K562 (cell line): Measurements from ENCODE around the gene CEP89. TPM values are rescaled to one million over a fixed set of nuclear protein-coding genes. Genes with fewer than 3 reads are reported as not detected.

Experiments used
- ATAC-seq: fragments of 200-7000 bp; cut with Tn5 transposase; 3 replicates; pipeline ENCODE4 v1.9.1; 2020; ENCODE audit warnings: moderate library complexity
- BruUV-seq: library from RNA; stranded (reverse); fragments of 400-500 nt; replicated peaks from 2 replicates; lab custom pipeline; 2021; lab: Mats Ljungman, UMichigan
- CTCF ChIA-PET: fragments of 300-600 bp; formaldehyde crosslinking; extraction: SDS; loops from one replicate; lab custom pipeline; 2021; ENCODE audit warnings: low intra/inter-chr PET ratio; lab: Yijun Ruan, JAX
- POLR2A ChIA-PET: fragments of 300-600, 350-650 bp; sonication (Branson Sonifier 250); formaldehyde crosslinking; extraction: SDS; loops from one replicate; lab custom pipeline; 2021; ENCODE audit warnings: antibody characterized with exemption, inconsistent platforms; lab: Yijun Ruan, JAX
- DNase-seq, 4 experiments: peaks; one replicate each; pipeline versions ENCODE4 v3.0.0 to v3.0.0-alpha.2; 2011 to 2018; ENCODE audit warnings: low spot score in 3 of 4, mixed read lengths in 3 of 4; ENCODE audit errors: extremely low read depth in 1 of 4
- FAIRE-seq: peaks from 2 replicates; lab custom pipeline; 2011; peaks lifted over from hg19 to GRCh38; lab: Jason Lieb, UNC
- H2AFZ ChIP-seq: 2 replicates; pipeline ENCODE4 v1.6.0; 2011; ENCODE audit warnings: low read depth, low read length, control low read depth, inconsistent platforms
- H3K27ac ChIP-seq: fragments of 200-600 bp; 3 replicates; pipeline ENCODE4 v1.8.0; 2011; ENCODE audit warnings: low read depth, mild to moderate bottlenecking, control low read depth, inconsistent platforms, low read length, moderate library complexity, mixed read lengths; ENCODE audit errors: extremely low read depth
- H3K27me3 ChIP-seq, 2 experiments: fragments of 300-600 bp in 1 of 2; 2 replicates in 1 of 2; 3 replicates in 1 of 2; pipeline versions ENCODE4 v1.6.0 to v1.8.0; 2011; ENCODE audit warnings: inconsistent platforms in 2 of 2, low read length in 2 of 2, mild to moderate bottlenecking in 1 of 2, mixed read lengths in 1 of 2, moderate library complexity in 1 of 2; ENCODE audit not compliant: control insufficient read depth in 2 of 2, insufficient read depth in 2 of 2
- H3K36me3 ChIP-seq: fragments of 300-600 bp; 3 replicates; pipeline ENCODE4 v1.8.0; 2011; ENCODE audit warnings: mild to moderate bottlenecking, low read length, inconsistent platforms; ENCODE audit not compliant: control insufficient read depth, insufficient read depth
- H3K4me1 ChIP-seq, 2 experiments: fragments of 200-600 bp in 1 of 2; replicated peaks in 1 of 2; 2 replicates in 1 of 2; 3 replicates in 1 of 2; pipeline versions ENCODE4 v1.5.1 to v1.8.0; 2011; ENCODE audit warnings: inconsistent platforms in 2 of 2, low read length in 2 of 2, mild to moderate bottlenecking in 1 of 2, mixed read lengths in 1 of 2, moderate library complexity in 1 of 2; ENCODE audit not compliant: control insufficient read depth in 2 of 2, insufficient read depth in 2 of 2
- H3K4me2 ChIP-seq: 2 replicates; pipeline ENCODE4 v1.6.1; 2011; ENCODE audit warnings: low read length, control low read depth, inconsistent platforms, mixed read lengths; ENCODE audit not compliant: insufficient read depth
- H3K4me3 ChIP-seq: fragments of 200-600 bp; sonication (generic), shearing (Covaris generic); 2 replicates; pipeline ENCODE4 v1.5.1; 2016; ENCODE audit warnings: control low read depth, inconsistent platforms
- H3K79me2 ChIP-seq: fragments of 200-600 bp; 3 replicates; pipeline ENCODE4 v1.8.0; 2011; ENCODE audit warnings: low read length, inconsistent platforms; ENCODE audit not compliant: control insufficient read depth, insufficient read depth
- H3K9ac ChIP-seq, 2 experiments: 2 replicates each; pipeline versions ENCODE4 v1.6.0 to v1.6.1; 2011; ENCODE audit warnings: low read depth in 2 of 2, low read length in 2 of 2, control low read depth in 1 of 2, inconsistent platforms in 1 of 2, mild to moderate bottlenecking in 1 of 2, mixed read lengths in 1 of 2; ENCODE audit not compliant: insufficient read depth in 1 of 2
- H3K9me1 ChIP-seq: one replicate; pipeline ENCODE4 v1.6.0; 2011; ENCODE audit warnings: inconsistent platforms, mild to moderate bottlenecking, low read length, moderate library complexity; ENCODE audit not compliant: control insufficient read depth, insufficient read depth
- H3K9me3 ChIP-seq: replicated peaks from 2 replicates; pipeline ENCODE4 v1.5.1; 2011; ENCODE audit warnings: low read depth, low read length, inconsistent platforms; ENCODE audit not compliant: control insufficient read depth, insufficient read depth
- H4K20me1 ChIP-seq: replicated peaks from 2 replicates; pipeline ENCODE4 v1.6.1; 2011; ENCODE audit warnings: low read length, inconsistent platforms, mixed read lengths; ENCODE audit not compliant: control insufficient read depth, insufficient read depth
- GTF2E2 ChIP-seq: fragments of 200-800 bp; sonication (Bioruptor generic); IDR thresholded peaks from 2 replicates; pipeline ENCODE4 v1.6.1; 2016; ENCODE audit warnings: missing genetic modification characterization, missing compliant biosample characterization
- MTF1 ChIP-seq: fragments of 250-450 bp; sonication (Bioruptor Pico); IDR thresholded peaks from 2 replicates; pipeline ENCODE4 v1.9.0; 2021; ENCODE audit warnings: moderate library complexity, mild to moderate bottlenecking, inconsistent platforms, borderline replicate concordance
- NELFE ChIP-seq: IDR thresholded peaks from 2 replicates; pipeline ENCODE4 v1.6.1; 2011; ENCODE audit warnings: mild to moderate bottlenecking; ENCODE audit not compliant: insufficient read depth, insufficient read length
- RERE ChIP-seq: sonication (generic); formaldehyde crosslinking; IDR thresholded peaks from 2 replicates; pipeline ENCODE4 v1.8.0; 2023; ENCODE audit warnings: missing genetic modification reagents, mild to moderate bottlenecking, borderline replicate concordance
- SP1 ChIP-seq: sonication (generic); formaldehyde crosslinking; IDR thresholded peaks from 2 replicates; pipeline ENCODE4 v1.8.1; 2022; ENCODE audit warnings: mild to moderate bottlenecking, missing genetic modification reagents
- TSHZ1 ChIP-seq: fragments of 250-450 bp; sonication (Bioruptor Pico); IDR thresholded peaks from 2 replicates; pipeline ENCODE4 v1.4.0; 2020; ENCODE audit warnings: mild to moderate bottlenecking, moderate library complexity
- YY1 ChIP-seq, 3 experiments: IDR thresholded peaks; 2 replicates each; pipeline ENCODE4 v1.6.1; 2011; ENCODE audit warnings: low read length in 2 of 3, mild to moderate bottlenecking in 2 of 3, moderate library complexity in 2 of 3, borderline replicate concordance in 1 of 3, control low read depth in 1 of 3, low read depth in 1 of 3; ENCODE audit not compliant: insufficient read depth in 3 of 3, insufficient replicate concordance in 2 of 3, control insufficient read depth in 1 of 3, insufficient read length in 1 of 3; ENCODE audit errors: extremely low read depth in 1 of 3
- ZNF165 ChIP-seq: fragments of 250-450 bp; sonication (Bioruptor Pico); IDR thresholded peaks from 2 replicates; pipeline ENCODE4 v1.4.0; 2020; ENCODE audit warnings: borderline replicate concordance
- ZNF232 ChIP-seq: sonication (generic); formaldehyde crosslinking; IDR thresholded peaks from 2 replicates; pipeline ENCODE4 v1.8.0; 2022; ENCODE audit warnings: mild to moderate bottlenecking, missing genetic modification reagents
- ZNF449 ChIP-seq: fragments of 250-450 bp; sonication (Bioruptor Pico); IDR thresholded peaks from 2 replicates; pipeline ENCODE4 v1.8.0; 2022; ENCODE audit warnings: moderate library complexity, mild to moderate bottlenecking, inconsistent platforms
- WGBS: fragments of 100-300 bp; shearing (Covaris generic); methylation state at CpG from one replicate; pipeline ENCODE4 v1.1.6; 2016; ENCODE audit warnings: low coverage, mixed read lengths; ENCODE audit not compliant: insufficient coverage; ENCODE audit errors: missing lambda C conversion rate; 5-methylcytosine and 5-hydroxymethylcytosine counted together
- in situ Hi-C: fragments of 300-500 bp; cut with MboI; formaldehyde crosslinking; loops from 4 replicates; pipeline ENCODE4 v1.15.0; 2018; ENCODE audit warnings: inconsistent platforms, mixed read lengths
- intact Hi-C: fragments of 100-400 bp; cut with micrococcal nuclease; formaldehyde crosslinking; loops from 2 replicates; pipeline ENCODE4 v1.14.2; 2022
- polyA plus RNA-seq, 8 experiments: library from polyadenylated mRNA; depleted of rRNA in 4 of 8; stranded (reverse) in 5 of 8; unstranded in 3 of 8; fragments of >200 nt; fragmentation: Nextera tagmentation in 2 of 8; fragmentation: Illumina TruSeq in 1 of 8; extraction: Ambion mirVana in 2 of 8; extraction: Trizol in 1 of 8; gene quantifications; 2 replicates each; pipeline versions ENCODE4 v1.2.1 to v1.2.3, GENCODE V29; 2011 to 2014; ENCODE audit warnings: inconsistent platforms in 1 of 8, missing spikeins in 1 of 8
- total RNA-seq, 7 experiments: library from RNA; depleted of rRNA in 6 of 7; stranded (reverse); fragments of >200 nt in 6 of 7; fragmentation: Illumina TruSeq in 2 of 7; extraction: Trizol in 2 of 7; gene quantifications; 2 replicates each; pipeline versions ENCODE4 v1.2.1 to v1.2.3, GENCODE V29; 2011 to 2021; ENCODE audit warnings: low replicate concordance in 1 of 7

CEP89 gene
- total and polyA plus RNA-seq, 9 of the 15 experiments (the other 6 are each of a cell fraction or from before 2014, with no cell fraction given): 5.5 to 15.0 (median 7.2) TPM

GRCh38 chr19:32908641-32909190, 63.0 kb downstream of the CEP89 start:
- H3K4me2 ChIP-seq: no peak overlapping the region
- no peak overlapping the region for H3K27ac ChIP-seq
- no peak for DNase-seq
- H3K36me3 ChIP-seq: no peaks in the 10 kb centered on the region
- BruUV-seq: no TSS peak
- ChIA-PET CTCF (no interaction called here), POLR2A (no interaction called here)
- no peaks in the 10 kb centered on the region for H3K27me3 ChIP-seq
- in situ Hi-C loops (no loop called here), intact Hi-C loops (no loop called here)
- no peak overlapping the region for H3K9ac ChIP-seq
- no peaks in the 10 kb centered on the region for H3K9me1 ChIP-seq
- FAIRE-seq: no peak
- no peaks in the 10 kb centered on the region for H3K79me2 ChIP-seq
- no peak overlapping the region for H3K4me3 ChIP-seq
- H3K9me3 ChIP-seq: no peaks in the 10 kb centered on the region
- H3K4me1 ChIP-seq: peaks cover 0 to 9% of the 10 kb centered on the region in 2 experiments; a peak in 1 of 5 replicates
- H2AFZ ChIP-seq: no peak overlapping the region
- ATAC-seq: no peak
- WGBS: 49% methylated on average over 7 of the region's 7 CpGs
- H4K20me1 ChIP-seq: no peaks in the 10 kb centered on the region
- TF ChIP-seq RERE (CRISPR knock-in tag): no peak
- no peak for TF ChIP-seq TSHZ1
- no peak for TF ChIP-seq ZNF449 (CRISPR knock-in tag)
- no peak for TF ChIP-seq ZNF232
- no peak for TF ChIP-seq YY1 (IDR thresholded peaks at IDR 0.05; ENCODE audit: borderline replicate concordance in 1 of 3, control insufficient read depth in 1 of 3, extremely low read depth in 1 of 3, insufficient read depth in 3 of 3, insufficient read length in 1 of 3, insufficient replicate concordance in 2 of 3, low read depth in 1 of 3, low read length in 2 of 3)
- no peak for TF ChIP-seq MTF1 (CRISPR knock-in tag)
- TF ChIP-seq ZNF165 (CRISPR knock-in tag): no peak
- TF ChIP-seq SP1 (CRISPR knock-in tag): no peak
- TF ChIP-seq GTF2E2: no peak
- TF ChIP-seq NELFE: no peak
